DND-41 (cell line): Measurements from ENCODE around the gene KCNC4.

Source experiments
- ATAC-seq: fragments of 200-7000 bp; cut with Tn5 transposase; 3 replicates; pipeline ENCODE4 v1.9.1; 2021; ENCODE audit warnings: low read depth; ENCODE audit not compliant: insufficient read depth
- DNase-seq: peaks from one replicate; pipeline ENCODE4 v3.0.0-alpha.2; 2020
- H2AFZ ChIP-seq: 2 replicates; pipeline ENCODE4 v1.6.0; 2012; ENCODE audit warnings: low read depth, low read length
- H3K27ac ChIP-seq: 2 replicates; pipeline ENCODE4 v1.5.1; 2012; ENCODE audit warnings: low read length, inconsistent platforms
- H3K27me3 ChIP-seq: fragments of 200-600 bp; sonication (generic); 2 replicates; pipeline ENCODE4 v1.6.0; 2012; ENCODE audit warnings: low read length, mild to moderate bottlenecking, inconsistent platforms; ENCODE audit not compliant: insufficient read depth, poor library complexity
- H3K36me3 ChIP-seq: 2 replicates; pipeline ENCODE4 v1.5.1; 2012; ENCODE audit warnings: low read length, inconsistent platforms; ENCODE audit not compliant: insufficient read depth
- H3K4me1 ChIP-seq: 2 replicates; pipeline ENCODE4 v1.5.1; 2012; ENCODE audit warnings: mild to moderate bottlenecking, low read length; ENCODE audit not compliant: insufficient read depth
- H3K4me2 ChIP-seq: 2 replicates; pipeline ENCODE4 v1.6.0; 2012; ENCODE audit warnings: mild to moderate bottlenecking, moderate library complexity, low read length, inconsistent platforms; ENCODE audit not compliant: insufficient read depth
- H3K4me3 ChIP-seq, 2 experiments: fragments of 200-600 bp in 1 of 2; shearing (Covaris generic) in 1 of 2; 2 replicates each; pipeline ENCODE4 v1.5.1; 2012 to 2016; ENCODE audit warnings: inconsistent platforms in 2 of 2, low read length in 2 of 2, mild to moderate bottlenecking in 2 of 2, low read depth in 1 of 2, moderate library complexity in 1 of 2
- H3K79me2 ChIP-seq: 2 replicates; pipeline ENCODE4 v1.6.0; 2012; ENCODE audit warnings: low read length, inconsistent platforms; ENCODE audit not compliant: insufficient read depth
- H3K9ac ChIP-seq: 2 replicates; pipeline ENCODE4 v1.6.0; 2012; ENCODE audit warnings: low read depth, mild to moderate bottlenecking, inconsistent platforms, low read length, moderate library complexity
- H3K9me3 ChIP-seq: 2 replicates; pipeline ENCODE4 v1.5.1; 2012; ENCODE audit warnings: low read length, moderate library complexity, mild to moderate bottlenecking, inconsistent platforms; ENCODE audit not compliant: insufficient read depth, severe bottlenecking
- H4K20me1 ChIP-seq: 2 replicates; pipeline ENCODE4 v1.6.0; 2012; ENCODE audit warnings: low read length; ENCODE audit not compliant: insufficient read depth
- CTCF ChIP-seq: IDR thresholded peaks from 2 replicates; pipeline ENCODE4 v1.5.1; 2012; ENCODE audit warnings: borderline replicate concordance, low read length, moderate library complexity, mild to moderate bottlenecking; ENCODE audit not compliant: poor library complexity, severe bottlenecking; ENCODE audit errors: extremely low read depth
- EZH2 ChIP-seq: IDR thresholded peaks from 3 replicates; pipeline ENCODE4 v1.6.1; 2012; ENCODE audit warnings: borderline replicate concordance, low read depth, mild to moderate bottlenecking, moderate library complexity, low read length, inconsistent platforms; ENCODE audit not compliant: severe bottlenecking

KCNC4 gene

GRCh38 chr1:110165761-110166231 is 44.3 kb upstream of the KCNC4 start:
- no peaks in the 10 kb centered on the region for H3K9me3 ChIP-seq
- H3K36me3 ChIP-seq, result no peaks in the 10 kb centered on the region
- no peak overlapping the region for H3K9ac ChIP-seq
- DNase-seq (no peak), ATAC-seq (no peak)
- H3K4me1 ChIP-seq, result no peaks in the 10 kb centered on the region
- H3K27me3 ChIP-seq, result peaks cover 9% of the 10 kb centered on the region
- no peak overlapping the region for H2AFZ ChIP-seq
- H4K20me1 ChIP-seq, result no peaks in the 10 kb centered on the region
- H3K79me2 ChIP-seq, result no peaks in the 10 kb centered on the region
- TF ChIP-seq CTCF (no peak), EZH2 (no peak)
- no peak overlapping the region for H3K4me3 ChIP-seq
- no peak overlapping the region for H3K4me2 ChIP-seq
- no peak overlapping the region for H3K27ac ChIP-seq

- no peaks in the 10 kb centered on the region for H3K9me3 ChIP-seq
- H3K4me3 ChIP-seq, result no peak overlapping the region
- no peak overlapping the region for H3K9ac ChIP-seq
- no peak overlapping the region for H2AFZ ChIP-seq
- TF ChIP-seq CTCF, result no peak
- no peak for TF ChIP-seq EZH2
- no peak for DNase-seq
- no peaks in the 10 kb centered on the region for H4K20me1 ChIP-seq
- H3K4me2 ChIP-seq, result no peak overlapping the region
- peaks cover 12% of the 10 kb centered on the region for H3K27me3 ChIP-seq
- no peak overlapping the region for H3K27ac ChIP-seq
- H3K4me1 ChIP-seq, result no peaks in the 10 kb centered on the region
- no peaks in the 10 kb centered on the region for H3K79me2 ChIP-seq
- no peaks in the 10 kb centered on the region for H3K36me3 ChIP-seq
- ATAC-seq, result no peak
Observed at GRCh38 chr1:110166861-110167260, 43.3 kb upstream of the KCNC4 start.

GRCh38 chr1:110170766-110171733 is 39.1 kb upstream of the KCNC4 start:
- TF ChIP-seq CTCF (no peak), EZH2 (no peak)
- 0 out of 2 replicates have a peak, but pooled peaks cover 4% of the 10 kb centered on the region for H4K20me1 ChIP-seq
- H3K27me3 ChIP-seq, result peaks cover 3% of the 10 kb centered on the region
- no peak overlapping the region for H2AFZ ChIP-seq
- H3K79me2 ChIP-seq, result no peaks in the 10 kb centered on the region
- H3K4me2 ChIP-seq, result no peak overlapping the region
- H3K27ac ChIP-seq, result no peak overlapping the region
- ATAC-seq (no peak), DNase-seq (no peak)
- no peaks in the 10 kb centered on the region for H3K9me3 ChIP-seq
- no peaks in the 10 kb centered on the region for H3K4me1 ChIP-seq
- H3K36me3 ChIP-seq, result no peaks in the 10 kb centered on the region
- H3K9ac ChIP-seq, result no peak overlapping the region
- no peak overlapping the region for H3K4me3 ChIP-seq
